ENCODE data around the gene SKAP1.
"Not testable (repeated sequence)": the region's sequence is repeated elsewhere in the genome, so short reads cannot be mapped to it uniquely, and the experiment has no call there.

Gene SKAP1

GRCh38 chr17:48360861-48361633, 69.0 kb downstream of the SKAP1 start:
- DNase-seq = not testable (repeated sequence)

- DNase-seq = no peak
Measured at GRCh38 chr17:48357779-48358602, 72.0 kb downstream of the SKAP1 start.

- no peak for DNase-seq
Measured at GRCh38 chr17:48356866-48357265, 73.1 kb downstream of the SKAP1 start.

- DNase-seq = no peak
Measured at GRCh38 chr17:48352630-48353029, 77.4 kb downstream of the SKAP1 start.

GRCh38 chr17:48351911-48352332, 78.1 kb downstream of the SKAP1 start:
- peak; percentile 52 for DNase-seq

- no peak for DNase-seq
Measured at GRCh38 chr17:48348352-48348751, 81.7 kb downstream of the SKAP1 start.

GRCh38 chr17:48347177-48347576, 82.8 kb downstream of the SKAP1 start:
- DNase-seq = no peak

- DNase-seq = no peak
Measured at GRCh38 chr17:48344251-48344650, 85.8 kb downstream of the SKAP1 start.

GRCh38 chr17:48340916-48341315, 89.1 kb downstream of the SKAP1 start:
- DNase-seq = no peak

GRCh38 chr17:48338720-48339119, 91.3 kb downstream of the SKAP1 start:
- DNase-seq = no peak

- DNase-seq = not testable (repeated sequence)
Measured at GRCh38 chr17:48337903-48338302, 92.1 kb downstream of the SKAP1 start.

- DNase-seq = no peak
Measured at GRCh38 chr17:48336986-48337385, 93.0 kb downstream of the SKAP1 start.

GRCh38 chr17:48335858-48336500, 94.0 kb downstream of the SKAP1 start:
- DNase-seq = peak; percentile 82

- DNase-seq = no peak
Measured at GRCh38 chr17:48335146-48335784, 94.7 kb downstream of the SKAP1 start.

GRCh38 chr17:48333034-48333530, 96.9 kb downstream of the SKAP1 start:
- DNase-seq = peak; percentile 40

GRCh38 chr17:48330887-48331286, 99.1 kb downstream of the SKAP1 start:
- no peak for DNase-seq

GRCh38 chr17:48330421-48330820, 99.6 kb downstream of the SKAP1 start:
- no peak for DNase-seq

- DNase-seq = peak; percentile 16
Measured at GRCh38 chr17:48328457-48328856, 101.6 kb downstream of the SKAP1 start.

GRCh38 chr17:48326310-48326709, 103.7 kb downstream of the SKAP1 start:
- no peak for DNase-seq

- DNase-seq = no peak
Measured at GRCh38 chr17:48322060-48322459, 108.0 kb downstream of the SKAP1 start.

- no peak for DNase-seq
Measured at GRCh38 chr17:48317732-48318131, 112.3 kb downstream of the SKAP1 start.

GRCh38 chr17:48314716-48315115, 115.3 kb downstream of the SKAP1 start:
- no peak for DNase-seq

All from NCI-H1092 treated with DMSO at 0.1 percent for 48 hours (cell line).